HG02798 (cell line): ENCODE data around the gene SIRT5.

ENCODE experiments used
- ATAC-seq: cut with Tn5 transposase; IDR thresholded peaks from one replicate; pipeline ENCODE4 v1.9.1; 2021; ENCODE audit warnings: mild to moderate bottlenecking; ENCODE audit not compliant: unreplicated experiment, poor library complexity

SIRT5 gene

DNA sequence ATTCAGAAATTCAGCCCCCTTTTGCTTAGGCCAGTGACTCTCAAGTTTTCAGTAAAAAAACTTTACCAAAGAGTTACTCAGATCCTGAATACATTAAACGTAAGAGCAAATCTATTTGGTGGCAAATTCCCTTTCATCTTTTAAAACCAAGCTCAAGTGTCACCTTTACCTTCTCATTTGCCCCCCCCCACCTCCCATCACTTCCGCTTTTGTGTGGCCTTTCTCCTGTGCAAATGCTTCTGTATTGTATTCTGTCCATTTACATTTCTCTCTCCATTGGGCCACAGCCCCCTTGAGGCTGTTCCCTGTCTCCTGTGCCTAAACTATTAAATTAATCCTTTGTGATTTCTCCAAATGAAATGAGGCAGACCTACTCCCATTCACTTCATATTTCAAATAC lies 42.7 kb downstream of the SIRT5 start:
- no peak for ATAC-seq

DNA sequence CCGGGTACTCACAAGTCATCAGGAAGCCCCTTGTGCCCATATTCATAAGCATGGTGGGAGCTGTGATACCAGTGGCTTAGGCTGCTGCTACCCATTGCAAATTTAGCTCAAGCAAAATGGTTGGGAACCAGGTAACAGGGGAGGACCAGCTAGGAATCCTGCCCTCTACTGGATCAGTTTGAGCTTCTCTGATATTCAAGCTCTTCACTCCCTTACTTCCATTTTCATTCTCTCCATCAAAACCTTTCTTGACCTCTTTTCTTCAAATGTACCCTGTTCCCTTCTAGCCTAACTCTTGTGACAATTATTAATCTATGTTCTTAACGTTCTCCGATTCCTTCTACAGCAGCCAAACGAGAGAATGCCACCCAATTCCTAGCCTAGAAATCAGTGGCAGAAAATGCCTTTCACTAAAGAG lies 50.5 kb downstream of the SIRT5 start:
- peak; percentile 42 for ATAC-seq

DNA sequence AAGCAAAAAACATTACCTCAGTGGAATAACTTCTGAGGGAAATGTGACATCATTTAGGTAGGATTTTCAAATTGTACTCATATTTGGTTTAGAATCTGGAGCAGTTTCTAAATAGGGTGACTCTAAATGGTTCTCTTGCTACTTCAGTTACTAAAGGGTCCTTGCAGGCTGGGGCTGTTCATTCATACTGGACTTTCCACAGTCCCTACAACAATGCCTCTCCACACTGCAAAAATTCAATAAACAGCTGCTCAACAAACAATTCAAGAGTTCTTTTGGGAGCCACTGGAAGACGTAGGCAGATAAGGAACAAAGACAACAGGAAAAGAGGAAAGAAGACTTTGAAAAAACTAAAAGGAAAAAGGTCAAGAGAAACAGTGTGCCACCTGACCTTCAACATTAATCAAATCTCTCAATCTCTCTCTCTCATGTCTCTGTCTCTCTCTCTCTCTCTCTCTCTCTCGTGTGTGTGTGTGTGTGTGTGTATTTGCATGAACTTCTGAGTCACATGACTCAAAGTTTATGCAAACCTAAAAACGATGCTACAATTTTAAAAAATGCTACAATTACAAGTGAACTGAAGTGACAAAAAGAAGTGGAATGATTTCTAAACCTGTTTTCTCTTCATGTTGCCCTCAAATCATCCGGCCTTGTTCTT lies 55.2 kb downstream of the SIRT5 start:
- no peak for ATAC-seq

DNA sequence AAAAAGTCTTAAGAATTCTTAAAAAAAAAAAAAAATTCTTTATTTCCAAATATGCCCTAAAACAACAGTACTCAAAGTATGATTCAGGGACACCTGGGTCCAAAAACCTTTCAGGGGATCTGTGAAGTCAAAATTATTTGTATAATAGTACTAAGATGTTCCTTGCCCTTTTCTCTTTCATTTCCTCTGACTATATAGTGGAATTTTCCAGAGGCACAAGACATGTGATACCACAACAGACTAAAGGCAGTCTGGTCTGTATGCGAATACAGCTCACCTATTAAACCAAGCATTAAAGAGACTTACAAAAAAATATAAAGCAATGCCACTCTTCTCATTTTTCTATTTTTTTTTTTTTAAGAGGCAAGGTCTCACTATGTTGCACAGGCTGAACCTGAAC lies 56.1 kb downstream of the SIRT5 start:
- ATAC-seq: no peak

DNA sequence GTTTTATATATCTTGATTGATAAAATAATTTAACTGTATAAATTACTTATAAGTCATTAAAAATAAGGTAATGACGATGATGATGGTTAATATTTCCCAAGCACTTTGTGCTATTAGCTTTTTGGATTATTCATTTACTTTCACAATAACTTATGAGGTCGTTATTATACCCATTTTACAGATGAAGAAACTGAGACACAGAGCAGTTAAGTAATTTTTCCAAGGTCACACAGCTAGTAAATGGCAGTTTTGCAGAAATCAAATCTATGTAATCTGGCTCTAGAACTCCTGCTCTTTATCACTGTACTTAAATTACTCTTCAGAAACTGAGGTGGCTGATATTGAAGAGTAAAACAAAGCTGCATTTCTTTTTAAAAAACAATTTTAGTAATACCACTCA lies 58.9 kb downstream of the SIRT5 start:
- ATAC-seq: no peak

DNA sequence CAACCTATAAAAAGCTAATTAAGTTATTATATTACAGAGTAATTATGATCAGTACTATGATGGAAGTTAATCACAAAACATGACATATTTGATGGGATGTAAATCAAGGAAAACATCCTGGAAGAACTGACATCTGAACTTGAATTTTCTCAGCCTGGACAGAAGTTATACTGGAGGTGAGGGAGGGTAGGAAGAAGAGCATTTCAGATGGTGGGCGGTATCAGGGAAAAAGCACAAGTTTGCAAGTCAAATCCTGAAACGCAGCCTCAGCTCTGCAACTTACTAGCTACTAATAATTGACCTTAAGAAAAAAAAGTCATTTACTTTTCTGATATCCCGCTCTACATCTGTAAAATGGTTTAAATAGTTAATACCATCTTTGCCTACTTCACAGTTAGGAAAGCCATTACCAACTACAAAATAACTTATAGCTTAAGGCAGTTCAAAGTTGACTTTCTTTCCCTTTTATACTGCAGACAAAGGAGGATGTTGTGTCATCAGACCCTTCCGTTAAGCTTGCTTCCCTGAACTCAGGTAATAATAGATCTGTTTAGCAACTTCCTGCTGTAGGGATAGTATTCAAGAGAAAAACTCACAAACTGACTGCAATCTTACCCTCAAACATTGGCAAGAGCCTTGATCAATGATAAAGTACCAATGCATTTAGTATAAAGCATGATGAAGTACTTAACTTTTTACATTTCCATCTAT lies 61.7 kb downstream of the SIRT5 start:
- no peak for ATAC-seq

DNA sequence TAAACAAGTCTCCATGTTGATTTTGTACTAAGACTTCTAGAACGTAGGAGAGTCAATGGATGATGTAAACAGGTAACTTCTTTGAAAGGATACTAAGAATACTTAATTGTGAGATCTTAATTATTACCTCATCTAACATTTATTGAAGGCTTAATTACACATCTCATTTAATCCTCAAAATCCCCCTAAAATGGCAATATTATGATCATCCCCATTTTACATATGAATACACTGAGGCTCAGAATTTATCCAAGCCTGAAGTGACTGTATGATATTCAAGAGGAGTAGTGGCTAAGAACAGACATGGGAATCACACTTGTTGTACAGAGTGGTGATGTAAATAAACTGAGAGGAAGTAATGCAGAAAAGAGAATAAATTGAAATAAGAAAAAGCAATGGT lies 63.6 kb downstream of the SIRT5 start:
- no peak for ATAC-seq

DNA sequence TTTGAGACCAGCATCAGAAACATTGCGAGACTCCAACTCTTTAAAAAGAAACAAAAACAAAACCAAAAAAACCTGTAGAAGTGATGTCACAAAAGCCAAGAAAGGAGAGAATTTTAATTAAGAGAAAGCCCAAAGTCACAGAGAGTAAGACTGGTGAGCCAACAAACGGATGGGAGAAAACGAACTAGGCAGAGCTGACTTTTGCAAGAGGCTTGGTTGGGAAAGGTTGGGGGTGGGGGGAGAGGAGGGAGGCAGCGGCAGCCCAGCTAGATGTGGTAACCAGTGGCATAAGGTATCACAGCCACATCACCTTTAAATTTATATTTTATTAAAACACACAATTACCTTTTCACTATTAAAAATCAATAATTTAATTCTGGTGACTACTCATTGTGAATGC lies 64.2 kb downstream of the SIRT5 start:
- no peak for ATAC-seq

DNA sequence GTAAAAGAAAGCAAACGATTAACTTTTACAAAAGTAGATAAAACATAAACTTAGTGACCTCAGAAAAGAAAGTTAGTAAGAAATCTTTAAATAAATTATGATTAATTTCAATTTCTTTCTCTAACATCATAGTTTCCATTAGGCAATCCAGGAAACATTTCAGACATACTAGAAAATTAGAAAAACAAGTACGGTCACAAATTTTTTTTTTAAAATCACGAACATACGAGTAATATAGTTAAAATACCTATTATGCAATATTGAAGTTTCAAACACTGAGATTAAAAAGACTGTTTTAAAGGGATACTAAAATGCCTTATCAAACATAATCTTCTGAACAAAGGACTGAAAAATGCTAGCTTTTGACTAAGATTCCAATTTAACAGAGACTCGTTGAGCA lies 66.9 kb downstream of the SIRT5 start:
- ATAC-seq: no peak

DNA sequence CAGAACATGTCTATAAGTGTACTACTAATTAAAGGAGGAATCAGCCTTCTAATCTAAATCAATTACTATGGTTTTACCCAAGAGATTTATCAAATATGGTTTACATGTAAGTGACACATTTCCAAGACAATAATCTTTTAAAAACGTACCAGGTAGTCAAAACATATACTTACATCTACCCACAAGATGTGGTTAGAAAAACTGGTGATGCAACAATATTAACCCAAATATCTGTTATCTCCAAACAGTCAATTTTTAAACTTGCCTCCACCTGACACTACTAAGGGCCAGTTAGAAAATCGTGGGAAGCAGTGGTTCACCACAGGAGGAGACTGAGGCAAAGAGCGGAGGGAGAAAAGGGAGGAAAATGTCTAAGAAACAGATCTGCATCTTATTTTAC lies 68.7 kb downstream of the SIRT5 start:
- no peak for ATAC-seq

DNA sequence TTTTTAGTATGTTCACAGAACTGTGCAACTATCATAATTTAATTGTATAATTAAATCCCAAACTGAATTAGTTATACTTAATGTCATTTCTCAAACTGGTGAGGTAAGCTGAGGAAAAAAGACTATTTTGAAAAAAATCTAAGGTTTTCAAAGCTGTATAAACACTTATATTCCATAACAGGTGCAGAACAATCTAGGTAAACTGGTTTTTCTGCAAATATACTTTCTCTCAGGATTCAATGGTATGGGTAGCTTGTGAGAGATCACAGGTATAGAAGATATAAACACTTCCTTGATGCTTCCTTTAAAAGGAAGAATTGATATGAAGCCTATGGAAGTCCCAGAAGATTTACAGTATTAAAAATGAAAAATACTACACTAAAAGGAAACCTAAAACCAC lies 74.4 kb downstream of the SIRT5 start:
- ATAC-seq: no peak

DNA sequence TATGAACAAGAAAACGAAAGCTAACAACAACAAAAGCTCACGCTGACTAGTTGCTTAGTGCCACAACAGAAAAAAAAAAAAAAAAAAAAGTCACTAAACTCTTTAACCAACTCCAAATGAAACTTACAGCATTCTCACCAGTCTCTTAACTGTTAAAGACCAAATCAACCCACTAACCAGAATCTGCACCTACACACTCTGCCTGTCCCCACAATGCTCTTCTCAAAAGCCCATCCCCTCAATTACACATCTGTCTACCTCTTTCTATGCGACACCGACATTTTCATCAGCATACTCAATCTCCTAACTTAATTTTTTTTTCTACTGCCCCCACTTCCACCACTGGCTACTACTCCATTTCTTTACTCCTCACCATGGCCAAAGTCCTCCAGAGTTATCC lies 75.0 kb downstream of the SIRT5 start:
- ATAC-seq: no peak

DNA sequence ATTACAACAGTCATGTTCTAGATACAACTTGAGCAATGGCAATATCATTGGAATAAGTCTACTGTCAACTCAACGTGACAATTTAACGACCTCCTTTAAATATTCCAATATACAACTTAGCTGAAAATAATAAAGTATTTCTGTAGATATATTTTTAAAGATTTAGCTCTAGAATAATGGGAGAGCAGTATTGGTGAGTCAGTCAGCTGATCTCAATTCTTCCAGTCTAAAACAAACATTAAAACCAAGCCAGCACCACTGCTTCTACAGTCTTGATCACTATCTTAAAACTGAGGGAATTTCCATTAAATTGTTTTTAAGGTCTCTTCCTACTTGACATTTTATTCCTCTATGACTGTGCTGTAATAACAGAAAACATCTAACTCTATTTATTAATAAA lies 78.9 kb downstream of the SIRT5 start:
- ATAC-seq: no peak

DNA sequence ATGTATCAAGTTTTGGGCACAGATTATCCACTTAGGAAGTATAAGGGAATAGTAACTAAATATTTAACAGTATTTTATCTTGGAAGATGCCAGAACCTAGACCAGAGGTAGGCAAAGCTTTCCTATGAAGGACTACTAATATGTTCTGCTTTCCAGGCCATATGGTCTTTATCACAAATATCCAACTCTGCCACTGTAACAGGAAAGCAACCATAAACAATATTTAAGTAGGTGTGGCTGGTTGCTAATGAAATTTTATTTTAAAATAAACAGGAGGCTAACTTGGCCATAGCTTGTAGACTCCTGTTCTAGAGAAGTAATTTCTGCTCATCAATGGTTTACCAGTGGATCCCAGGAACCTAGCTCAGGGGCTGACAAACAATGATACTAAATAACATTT lies 80.1 kb downstream of the SIRT5 start:
- no peak for ATAC-seq

DNA sequence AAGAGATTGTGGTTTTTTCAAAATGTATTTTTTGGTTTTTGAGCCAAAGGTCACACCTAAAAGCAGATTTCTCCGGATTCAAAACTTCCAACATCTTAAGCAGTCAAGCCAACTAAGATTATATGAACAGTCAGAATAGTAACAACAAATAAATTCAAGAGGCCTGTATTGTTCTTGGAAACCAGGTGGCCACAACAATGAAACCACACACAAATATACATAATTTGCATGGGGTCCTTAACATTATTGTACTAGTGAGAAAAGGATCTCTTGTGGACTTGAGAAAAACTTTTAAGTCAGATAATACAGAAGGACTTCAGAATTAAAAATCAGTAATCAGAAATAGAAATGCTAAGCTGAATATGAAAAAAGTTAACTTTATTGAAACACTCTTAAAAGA lies 81.3 kb downstream of the SIRT5 start:
- ATAC-seq: no peak

DNA sequence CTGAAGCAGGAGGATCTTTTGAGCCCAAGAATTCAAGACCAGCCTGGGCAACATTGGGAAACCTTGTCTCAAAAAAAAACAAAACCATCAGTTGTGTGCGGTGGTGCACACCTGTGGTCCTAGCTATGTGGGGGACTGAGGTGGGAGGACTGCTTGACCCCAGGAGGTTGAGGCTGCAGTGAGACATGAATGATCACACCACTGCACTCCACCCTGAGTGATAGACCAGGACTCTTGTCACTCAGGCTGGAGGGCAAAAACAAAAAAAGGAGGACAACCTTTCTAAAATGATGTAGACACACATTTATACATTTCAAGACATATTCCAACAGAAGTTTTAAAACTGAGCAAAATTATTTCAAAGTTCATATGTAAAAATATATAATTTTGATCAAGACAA lies 85.9 kb downstream of the SIRT5 start:
- no peak for ATAC-seq

DNA sequence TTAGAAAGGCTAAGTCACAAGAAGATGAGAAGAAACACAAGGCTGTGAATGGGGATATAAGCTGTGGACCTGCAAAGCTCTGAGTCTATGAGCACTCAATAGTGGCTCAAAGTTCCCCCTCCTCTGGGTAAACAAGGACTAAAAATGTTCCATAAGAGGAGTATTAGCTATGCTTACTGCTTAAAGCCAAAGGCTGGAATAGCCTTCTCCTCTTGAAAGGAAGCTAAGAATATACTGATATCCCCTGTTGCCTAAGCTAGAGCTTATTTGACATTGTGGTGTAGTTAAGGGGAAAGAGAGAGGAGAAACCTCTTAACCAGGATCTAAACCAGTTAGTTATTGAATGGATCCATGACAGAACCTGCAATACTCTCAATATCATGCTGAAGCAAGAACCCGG lies 86.5 kb downstream of the SIRT5 start:
- no peak for ATAC-seq

DNA sequence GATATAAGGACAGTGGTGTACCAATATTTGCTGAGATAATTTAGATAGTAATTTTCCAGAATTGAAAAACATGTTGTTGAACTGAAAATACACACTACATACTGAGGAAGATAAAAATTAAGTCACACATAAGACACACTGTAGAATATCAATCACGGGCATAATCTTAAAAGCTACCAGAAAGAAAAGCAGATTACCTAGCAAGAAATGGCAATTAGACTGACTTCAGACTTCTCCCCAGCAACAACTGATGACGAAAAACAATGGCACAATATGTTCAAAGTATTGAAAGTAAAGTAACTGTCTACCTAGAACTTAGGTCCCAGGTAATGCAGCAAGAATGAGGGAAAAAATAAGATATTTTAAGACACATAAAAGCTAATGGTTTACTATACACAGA lies 87.2 kb downstream of the SIRT5 start:
- ATAC-seq: no peak

DNA sequence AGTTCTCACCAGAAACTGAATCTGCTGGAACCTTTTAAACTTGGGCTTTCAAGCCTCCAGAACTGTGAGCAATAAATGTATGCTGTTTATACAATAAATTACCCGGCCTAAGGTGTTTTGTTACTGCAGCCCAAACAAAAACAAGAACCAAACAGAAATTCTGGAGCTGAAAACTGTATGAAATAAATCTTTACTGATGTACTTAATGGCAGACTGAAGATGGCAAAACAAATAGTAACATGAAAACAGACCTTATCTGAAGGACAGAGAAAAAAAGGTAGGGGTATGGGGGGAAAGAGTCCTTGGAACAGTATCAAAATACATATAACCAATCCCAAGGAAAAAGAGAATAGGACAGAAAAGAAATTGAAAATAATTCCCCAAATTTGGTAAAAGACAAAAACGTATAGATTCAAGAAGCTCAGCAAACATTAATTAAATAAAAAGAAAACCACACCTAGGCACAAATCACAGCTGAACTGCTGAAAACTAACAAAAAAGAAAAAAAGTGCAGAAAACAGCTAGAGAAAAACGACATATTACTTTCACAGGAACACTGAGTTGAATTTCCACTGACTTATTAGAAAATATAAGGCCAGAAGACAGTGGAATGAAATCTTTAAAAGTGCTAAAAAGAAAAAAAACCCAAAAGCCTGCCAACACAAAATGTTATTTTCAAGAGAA lies 88.4 kb downstream of the SIRT5 start:
- no peak for ATAC-seq

DNA sequence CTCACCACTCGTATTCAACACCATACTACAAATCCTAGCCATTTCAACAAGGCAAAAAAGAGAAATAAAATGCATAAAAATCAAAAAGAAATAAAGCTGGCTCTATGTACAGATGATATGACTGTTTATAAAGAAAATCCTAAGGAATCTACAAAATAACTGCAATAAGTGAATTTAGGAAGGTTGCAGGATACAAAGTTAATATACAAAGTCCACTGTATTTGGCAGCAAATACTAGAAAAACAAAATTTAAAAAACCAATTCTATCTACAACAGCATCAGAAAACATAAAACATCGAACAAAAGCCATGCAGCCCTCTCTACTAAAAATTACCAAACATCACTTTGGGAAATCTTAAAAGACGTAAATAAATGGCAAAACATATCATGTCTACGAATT lies 89.6 kb downstream of the SIRT5 start:
- no peak for ATAC-seq
